Right cardiac atrium (tissue), 5 donors: ENCODE data around the gene NTN1. TPM values are rescaled to one million over a fixed set of nuclear protein-coding genes. Genes with fewer than 3 reads are reported as not detected.

ENCODE experiments used
- ATAC-seq, 2 donors: fragments of 200-7000 bp; cut with Tn5 transposase; one replicate each; pipeline versions ENCODE4 v1.8.0 to v1.9.1; 2020; ENCODE audit warnings: moderate library complexity in 2 of 2, mild to moderate bottlenecking in 1 of 2
- DNase-seq, 3 donors: peaks; one replicate each; pipeline ENCODE4 v3.0.0-alpha.2; 2020
- H3K27ac ChIP-seq: one replicate; pipeline ENCODE4 v1.5.1; 2013; ENCODE audit warnings: mild to moderate bottlenecking, low read length, control low read depth, moderate library complexity
- H3K27me3 ChIP-seq: one replicate; pipeline ENCODE4 v1.6.1; 2013; ENCODE audit not compliant: control insufficient read depth, insufficient read depth
- H3K4me1 ChIP-seq: one replicate; pipeline ENCODE4 v1.6.1; 2013; ENCODE audit warnings: low read length; ENCODE audit not compliant: control insufficient read depth, insufficient read depth
- H3K4me3 ChIP-seq: one replicate; pipeline ENCODE4 v1.5.1; 2013; ENCODE audit warnings: low read length, control low read depth
- H3K9me3 ChIP-seq: one replicate; pipeline ENCODE4 v1.6.1; 2013; ENCODE audit warnings: low read length; ENCODE audit not compliant: control insufficient read depth
- WGBS: extraction: QIAGEN DNeasy Blood & Tissue Kit; methylation state at CpG from one replicate; pipeline ENCODE4 v1.1.7; 2013; 5-methylcytosine and 5-hydroxymethylcytosine counted together
- intact Hi-C, 4 donors: fragments of 100-400 bp; cut with DNase I; formaldehyde crosslinking; loops; one replicate each; pipeline versions ENCODE4 v1.11.0 to v1.14.0; 2022 to 2023
- polyA plus RNA-seq: library from polyadenylated mRNA; stranded (reverse); fragments of 200-250 nt; gene quantifications from one replicate; pipeline ENCODE4 v1.2.3, GENCODE V29; 2013
- total RNA-seq, 4 donors: library from RNA; stranded (reverse); fragmentation: NEBNext Ultra II Directional; extraction: Animal tissue kit (Norgen Biotek cat#: 25700); gene quantifications; one replicate each; pipeline ENCODE4 v1.2.1, GENCODE V29; 2021
- donor health status: healthy with polysubstance abuse.
- donor health status: DM: no; HTN: yes; CAD: no.
- donor health status: DM: no; HTN: no; CAD: no.
- donor health status: DM: no; HTN: yes; CAD: no; lungs with severe emphysema.
- donor health status: DM: yes; HTN: yes; CAD: no.

The NTN1 gene
- total and polyA plus RNA-seq, 5 donors, result 90.5 to 265 (median 179) TPM

GRCh38 chr17:9211133-9211765 is 189.9 kb downstream of the NTN1 start:
- Histone ChIP-seq H3K4me3 (no peak overlapping the region), H3K9me3 (no peaks in the 10 kb centered on the region), H3K27ac (no peak overlapping the region), H3K4me1 (no peaks in the 10 kb centered on the region), H3K27me3 (no peaks in the 10 kb centered on the region)
- 59% methylated on average over 13 of the region's 13 CpGs for WGBS
- intact Hi-C loops, result loop anchor here in 1 of 4 donors (5.0 kb wide), 1 partner anchor 199 kb away; no protein-coding TSS in a partner anchor
- no peak for DNase-seq
- ATAC-seq, result no peak

GRCh38 chr17:9212376-9213302 is 191.3 kb downstream of the NTN1 start:
- DNase-seq, result peak in 2 of 3 donors; percentile 11 to 56
- intact Hi-C loops, result loop anchor here in 1 of 4 donors (5.0 kb wide), 1 partner anchor 200 kb away; no protein-coding TSS in a partner anchor
- no peaks in the 10 kb centered on the region for H3K4me1 ChIP-seq
- no peaks in the 10 kb centered on the region for H3K9me3 ChIP-seq
- WGBS, result 89% methylated on average over 30 of the region's 30 CpGs
- ATAC-seq, result peak in 1 of 2 donors; percentile 17
- H3K27me3 ChIP-seq, result no peaks in the 10 kb centered on the region
- no peak overlapping the region for H3K27ac ChIP-seq
- H3K4me3 ChIP-seq, result no peak overlapping the region

GRCh38 chr17:9213303-9213640 is 192.0 kb downstream of the NTN1 start:
- Histone ChIP-seq H3K27me3 (no peaks in the 10 kb centered on the region), H3K27ac (no peak overlapping the region), H3K4me1 (no peaks in the 10 kb centered on the region), H3K9me3 (no peaks in the 10 kb centered on the region), H3K4me3 (no peak overlapping the region)
- DNase-seq, result peak in 2 of 3 donors; percentile 2 to 35
- WGBS, result 89% methylated on average over 3 of the region's 3 CpGs
- intact Hi-C loops, result loop anchor here in 1 of 4 donors (5.0 kb wide), 1 partner anchor 201 kb away; no protein-coding TSS in a partner anchor
- no peak for ATAC-seq

- Histone ChIP-seq H3K27ac (no peak overlapping the region), H3K4me1 (no peaks in the 10 kb centered on the region), H3K27me3 (no peaks in the 10 kb centered on the region), H3K4me3 (no peak overlapping the region), H3K9me3 (no peaks in the 10 kb centered on the region)
- DNase-seq (no peak), ATAC-seq (no peak)
- intact Hi-C loops, result no loop called here
Observed at GRCh38 chr17:9215465-9215864, 194.2 kb downstream of the NTN1 start.

GRCh38 chr17:9217151-9218056 is 196.1 kb downstream of the NTN1 start:
- Histone ChIP-seq H3K27ac (peak overlapping the region; percentile 1), H3K4me1 (no peaks in the 10 kb centered on the region), H3K9me3 (no peaks in the 10 kb centered on the region), H3K27me3 (no peaks in the 10 kb centered on the region), H3K4me3 (no peak overlapping the region)
- ATAC-seq (peak in 1 of 2 donors; percentile 63), DNase-seq (peak in 1 of 3 donors; percentile 11)
- WGBS, result 38% methylated on average over 5 of the region's 5 CpGs
- intact Hi-C loops, result no loop called here

GRCh38 chr17:9218064-9218635 is 196.8 kb downstream of the NTN1 start:
- WGBS, result 83% methylated on average over 8 of the region's 8 CpGs
- ATAC-seq, result peak in 1 of 2 donors; percentile 7
- Histone ChIP-seq H3K4me1 (no peaks in the 10 kb centered on the region), H3K27ac (peak overlapping the region; percentile 1), H3K27me3 (no peaks in the 10 kb centered on the region), H3K9me3 (no peaks in the 10 kb centered on the region), H3K4me3 (no peak overlapping the region)
- intact Hi-C loops, result no loop called here
- DNase-seq, result peak in 1 of 3 donors; percentile 30

GRCh38 chr17:9218911-9219310 is 197.6 kb downstream of the NTN1 start:
- H3K4me3 ChIP-seq, result no peak overlapping the region
- DNase-seq, result peak; percentile 54 to 67 (median 58)
- WGBS, result 84% methylated on average over 15 of the region's 15 CpGs
- H3K27me3 ChIP-seq, result no peaks in the 10 kb centered on the region
- intact Hi-C loops, result no loop called here
- no peak overlapping the region for H3K27ac ChIP-seq
- no peak for ATAC-seq
- no peaks in the 10 kb centered on the region for H3K9me3 ChIP-seq
- H3K4me1 ChIP-seq, result no peaks in the 10 kb centered on the region

- ATAC-seq, result no peak
Observed at GRCh38 chr17:9219631-9220397, 198.5 kb downstream of the NTN1 start.

GRCh38 chr17:9220398-9221146 is 199.3 kb downstream of the NTN1 start:
- intact Hi-C loops, result no loop called here
- Histone ChIP-seq H3K27me3 (no peaks in the 10 kb centered on the region), H3K4me1 (no peaks in the 10 kb centered on the region), H3K9me3 (no peaks in the 10 kb centered on the region), H3K27ac (no peak overlapping the region), H3K4me3 (no peak overlapping the region)
- 84% methylated on average over 23 of the region's 23 CpGs for WGBS
- DNase-seq (peak in 2 of 3 donors; percentile 27 to 33), ATAC-seq (no peak)

More at GRCh38 chr17:9219631-9220397, 198.5 kb downstream of the NTN1 start:
- H3K4me3 ChIP-seq, result no peak overlapping the region
- no peak overlapping the region for H3K27ac ChIP-seq
- DNase-seq, result peak in 2 of 3 donors; percentile 12 to 24
- intact Hi-C loops, result no loop called here
- H3K4me1 ChIP-seq, result no peaks in the 10 kb centered on the region
- H3K9me3 ChIP-seq, result no peaks in the 10 kb centered on the region
- H3K27me3 ChIP-seq, result no peaks in the 10 kb centered on the region
- 90% methylated on average over 13 of the region's 13 CpGs for WGBS
